ENCODE measurements around the gene RMND5B. TPM values are rescaled to one million over a fixed set of nuclear protein-coding genes. Genes with fewer than 3 reads are reported as not detected.

The RMND5B gene
- total RNA-seq, 1 donor from 2014 or later: 41.8 TPM

DNA sequence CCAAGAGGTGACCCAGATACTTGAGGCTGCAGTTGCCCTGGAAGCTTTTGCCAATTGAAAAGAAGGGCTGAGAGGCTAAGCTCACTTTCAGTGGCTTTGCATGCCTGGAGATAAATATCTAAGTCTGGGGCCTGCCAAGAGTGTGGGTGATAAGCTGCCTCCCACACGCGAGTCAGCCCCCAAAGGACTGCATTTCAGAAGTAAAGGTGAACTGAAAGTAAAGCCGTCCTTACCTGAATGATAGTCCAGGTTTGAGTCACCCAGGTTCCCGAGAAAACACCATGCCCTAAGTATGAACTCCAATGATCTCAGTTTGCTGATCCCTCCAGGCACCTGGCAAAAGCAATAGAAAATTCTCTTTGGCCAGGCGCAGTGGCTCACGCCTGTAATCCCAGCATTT lies 40.0 kb upstream of the RMND5B start:
- H3K9me3 Mint-ChIP-seq: no peaks in the 10 kb centered on the region
- TF ChIP-seq, protein P1, sequence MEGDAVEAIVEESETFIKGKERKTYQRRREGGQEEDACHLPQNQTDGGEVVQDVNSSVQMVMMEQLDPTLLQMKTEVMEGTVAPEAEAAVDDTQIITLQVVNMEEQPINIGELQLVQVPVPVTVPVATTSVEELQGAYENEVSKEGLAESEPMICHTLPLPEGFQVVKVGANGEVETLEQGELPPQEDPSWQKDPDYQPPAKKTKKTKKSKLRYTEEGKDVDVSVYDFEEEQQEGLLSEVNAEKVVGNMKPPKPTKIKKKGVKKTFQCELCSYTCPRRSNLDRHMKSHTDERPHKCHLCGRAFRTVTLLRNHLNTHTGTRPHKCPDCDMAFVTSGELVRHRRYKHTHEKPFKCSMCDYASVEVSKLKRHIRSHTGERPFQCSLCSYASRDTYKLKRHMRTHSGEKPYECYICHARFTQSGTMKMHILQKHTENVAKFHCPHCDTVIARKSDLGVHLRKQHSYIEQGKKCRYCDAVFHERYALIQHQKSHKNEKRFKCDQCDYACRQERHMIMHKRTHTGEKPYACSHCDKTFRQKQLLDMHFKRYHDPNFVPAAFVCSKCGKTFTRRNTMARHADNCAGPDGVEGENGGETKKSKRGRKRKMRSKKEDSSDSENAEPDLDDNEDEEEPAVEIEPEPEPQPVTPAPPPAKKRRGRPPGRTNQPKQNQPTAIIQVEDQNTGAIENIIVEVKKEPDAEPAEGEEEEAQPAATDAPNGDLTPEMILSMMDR (conservative IDR thresholded peaks at IDR 0.05): no peak
- no peak overlapping the region for H3K27ac Mint-ChIP-seq
- H3K36me3 Mint-ChIP-seq: no peaks in the 10 kb centered on the region
- H3K4me1 Mint-ChIP-seq (ENCODE audit: unreplicated experiment): no peaks in the 10 kb centered on the region
- DNase-seq (ENCODE audit: extremely low spot score, unreplicated experiment): no peak
- no peaks in the 10 kb centered on the region for H3K27me3 Mint-ChIP-seq
- H3K4me3 Mint-ChIP-seq: no peak overlapping the region

DNA sequence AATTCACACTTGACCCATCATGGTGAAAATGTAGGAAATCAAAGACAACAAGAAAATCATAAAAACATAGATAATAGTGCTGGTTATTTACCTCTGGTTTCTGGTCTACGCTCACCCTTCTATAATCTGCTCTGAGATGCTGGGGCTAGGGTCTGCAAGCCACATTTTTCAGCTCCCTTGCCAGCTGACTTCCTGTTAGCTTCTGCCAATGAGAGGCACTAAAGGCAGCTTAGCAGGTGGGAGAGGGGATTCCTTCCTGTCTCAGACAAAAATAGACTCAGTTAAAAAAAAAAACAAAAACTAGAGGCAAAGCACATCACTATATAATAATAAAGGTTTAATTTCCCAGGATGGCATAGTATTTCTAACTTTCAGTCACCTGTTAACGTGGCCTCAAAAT lies 37.7 kb upstream of the RMND5B start:
- Mint-ChIP-seq H3K9me3 (no peaks in the 10 kb centered on the region), H3K36me3 (no peaks in the 10 kb centered on the region), H3K27me3 (no peaks in the 10 kb centered on the region), H3K4me3 (no peak overlapping the region), H3K27ac (no peak overlapping the region), H3K4me1 (ENCODE audit: unreplicated experiment) (no peaks in the 10 kb centered on the region)
- TF ChIP-seq, protein P1 (conservative IDR thresholded peaks at IDR 0.05): no peak
- no peak for DNase-seq (ENCODE audit: extremely low spot score, unreplicated experiment)

DNA sequence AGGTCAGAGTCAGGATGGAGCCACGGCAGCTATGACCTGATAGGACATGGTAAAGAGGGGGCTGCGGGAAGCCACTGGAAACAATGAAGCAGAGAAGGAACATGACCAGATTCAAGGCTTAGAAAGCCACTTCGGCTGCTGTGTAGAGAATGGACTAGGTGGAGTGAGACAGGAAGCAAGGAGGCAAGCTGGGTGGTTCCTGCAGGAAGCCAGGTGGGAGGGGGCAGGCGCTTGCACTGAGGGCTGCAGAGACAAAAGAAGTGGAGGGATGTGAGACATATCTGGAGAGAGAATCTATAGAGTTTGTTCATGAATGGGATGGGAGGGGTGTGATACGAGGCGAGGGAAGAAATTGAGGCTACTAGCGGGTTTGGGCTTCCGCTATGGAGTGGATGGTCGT lies 36.5 kb upstream of the RMND5B start:
- Mint-ChIP-seq H3K27ac (no peak overlapping the region), H3K36me3 (no peaks in the 10 kb centered on the region), H3K9me3 (no peaks in the 10 kb centered on the region), H3K4me1 (ENCODE audit: unreplicated experiment) (no peaks in the 10 kb centered on the region), H3K4me3 (no peak overlapping the region), H3K27me3 (no peaks in the 10 kb centered on the region)
- TF ChIP-seq, protein P1 (conservative IDR thresholded peaks at IDR 0.05): no peak
- no peak for DNase-seq (ENCODE audit: extremely low spot score, unreplicated experiment)

DNA sequence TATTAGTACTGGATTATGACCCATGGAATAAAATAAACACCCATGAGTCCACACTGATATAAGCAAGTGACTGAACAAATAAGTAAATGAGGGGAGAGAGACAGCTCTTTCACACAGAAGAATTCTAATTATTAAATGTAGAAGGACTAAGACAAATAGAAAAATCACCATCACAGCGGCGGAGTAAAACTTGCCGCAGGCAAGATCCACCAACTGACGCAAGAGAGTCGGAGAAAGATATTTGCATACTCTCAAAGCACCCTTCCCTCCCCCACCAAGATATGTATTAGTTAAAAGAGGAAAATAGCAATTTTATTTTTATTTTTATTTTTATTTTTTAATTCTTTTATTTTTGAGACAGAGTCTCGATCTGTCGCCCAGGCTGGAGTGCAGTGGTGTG lies 32.1 kb upstream of the RMND5B start:
- no peak overlapping the region for H3K27ac Mint-ChIP-seq
- H3K27me3 Mint-ChIP-seq: no peaks in the 10 kb centered on the region
- DNase-seq (ENCODE audit: extremely low spot score, unreplicated experiment): no peak
- H3K9me3 Mint-ChIP-seq: no peaks in the 10 kb centered on the region
- no peaks in the 10 kb centered on the region for H3K4me1 Mint-ChIP-seq (ENCODE audit: unreplicated experiment)
- no peaks in the 10 kb centered on the region for H3K36me3 Mint-ChIP-seq
- TF ChIP-seq, protein P1 (conservative IDR thresholded peaks at IDR 0.05): no peak
- no peak overlapping the region for H3K4me3 Mint-ChIP-seq

DNA sequence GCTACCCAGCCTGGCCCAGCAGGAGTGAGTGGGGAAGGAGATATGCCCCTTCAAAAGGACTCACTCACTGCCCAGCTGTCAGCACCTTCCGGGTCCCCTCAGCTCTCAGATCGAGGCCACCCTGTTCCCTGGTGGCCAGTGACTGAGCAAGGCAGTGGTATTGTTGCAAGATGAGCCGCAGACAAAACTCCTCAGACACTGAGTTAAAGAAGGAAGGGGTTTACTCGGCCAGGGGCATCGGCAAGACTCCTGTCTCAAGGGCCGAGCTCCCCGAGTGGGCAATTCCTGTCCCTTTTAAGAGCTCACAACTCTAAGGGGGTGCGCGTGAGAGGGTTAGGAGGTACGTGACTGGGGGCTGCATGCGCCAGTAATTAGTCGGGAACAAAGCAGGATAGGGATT lies 27.2 kb upstream of the RMND5B start:
- TF ChIP-seq, protein P1 (conservative IDR thresholded peaks at IDR 0.05): no peak
- Mint-ChIP-seq H3K36me3 (no peaks in the 10 kb centered on the region), H3K9me3 (no peaks in the 10 kb centered on the region), H3K4me3 (no peak overlapping the region), H3K4me1 (ENCODE audit: unreplicated experiment) (peaks cover 7% of the 10 kb centered on the region), H3K27me3 (no peaks in the 10 kb centered on the region), H3K27ac (peak overlapping the region; percentile 45)
- DNase-seq (ENCODE audit: extremely low spot score, unreplicated experiment): no peak

DNA sequence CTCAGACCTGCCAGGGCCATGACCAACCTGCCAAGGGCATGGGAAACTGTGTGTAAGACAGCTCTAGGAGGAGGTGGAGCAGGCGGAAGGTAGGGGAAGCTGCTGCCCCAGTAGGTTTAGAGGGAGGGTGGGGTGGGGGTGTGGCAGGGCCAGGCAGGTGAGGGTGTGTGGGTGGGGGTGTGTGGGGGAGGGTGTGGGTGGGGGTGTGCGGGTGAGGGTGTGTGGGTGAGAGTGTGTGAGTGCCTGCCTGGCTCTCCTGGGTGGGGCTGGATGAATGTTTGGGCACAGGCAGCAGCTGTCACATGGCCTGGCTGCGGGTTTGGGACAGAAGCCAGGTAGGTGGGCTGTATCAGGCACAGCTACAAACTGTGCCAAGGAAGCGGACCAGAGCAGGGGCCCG lies 26.3 kb upstream of the RMND5B start:
- no peak overlapping the region for H3K27ac Mint-ChIP-seq
- no peak overlapping the region for H3K4me3 Mint-ChIP-seq
- DNase-seq (ENCODE audit: extremely low spot score, unreplicated experiment): no peak
- H3K36me3 Mint-ChIP-seq: no peaks in the 10 kb centered on the region
- peaks cover 7% of the 10 kb centered on the region for H3K4me1 Mint-ChIP-seq (ENCODE audit: unreplicated experiment)
- no peaks in the 10 kb centered on the region for H3K27me3 Mint-ChIP-seq
- no peaks in the 10 kb centered on the region for H3K9me3 Mint-ChIP-seq
- TF ChIP-seq, protein P1 (conservative IDR thresholded peaks at IDR 0.05): no peak

Measured in type B pancreatic cell (in vitro differentiated cells).